Keratinocyte (primary cell): ENCODE measurements around the gene JDP2.

Experiments
- EZH2 ChIP-seq: IDR thresholded peaks from one replicate; pipeline ENCODE4 v1.6.1; 2012; ENCODE audit warnings: inconsistent platforms, mild to moderate bottlenecking, low read length, moderate library complexity
- TF ChIP-seq, protein P1 (sequence below), 3 experiments: IDR thresholded peaks in 1 of 3; conservative IDR thresholded peaks in 1 of 3; optimal IDR thresholded peaks in 1 of 3; 2 replicates in 2 of 3; 3 replicates in 1 of 3; pipeline versions ENCODE3 to v1.5.1; 2011; ENCODE audit warnings: low read length in 3 of 3, mild to moderate bottlenecking in 3 of 3, moderate library complexity in 2 of 3, control low read depth in 1 of 3, inconsistent platforms in 1 of 3; ENCODE audit not compliant: insufficient read depth in 2 of 3; ENCODE audit errors: extremely low read depth in 1 of 3

DNA sequence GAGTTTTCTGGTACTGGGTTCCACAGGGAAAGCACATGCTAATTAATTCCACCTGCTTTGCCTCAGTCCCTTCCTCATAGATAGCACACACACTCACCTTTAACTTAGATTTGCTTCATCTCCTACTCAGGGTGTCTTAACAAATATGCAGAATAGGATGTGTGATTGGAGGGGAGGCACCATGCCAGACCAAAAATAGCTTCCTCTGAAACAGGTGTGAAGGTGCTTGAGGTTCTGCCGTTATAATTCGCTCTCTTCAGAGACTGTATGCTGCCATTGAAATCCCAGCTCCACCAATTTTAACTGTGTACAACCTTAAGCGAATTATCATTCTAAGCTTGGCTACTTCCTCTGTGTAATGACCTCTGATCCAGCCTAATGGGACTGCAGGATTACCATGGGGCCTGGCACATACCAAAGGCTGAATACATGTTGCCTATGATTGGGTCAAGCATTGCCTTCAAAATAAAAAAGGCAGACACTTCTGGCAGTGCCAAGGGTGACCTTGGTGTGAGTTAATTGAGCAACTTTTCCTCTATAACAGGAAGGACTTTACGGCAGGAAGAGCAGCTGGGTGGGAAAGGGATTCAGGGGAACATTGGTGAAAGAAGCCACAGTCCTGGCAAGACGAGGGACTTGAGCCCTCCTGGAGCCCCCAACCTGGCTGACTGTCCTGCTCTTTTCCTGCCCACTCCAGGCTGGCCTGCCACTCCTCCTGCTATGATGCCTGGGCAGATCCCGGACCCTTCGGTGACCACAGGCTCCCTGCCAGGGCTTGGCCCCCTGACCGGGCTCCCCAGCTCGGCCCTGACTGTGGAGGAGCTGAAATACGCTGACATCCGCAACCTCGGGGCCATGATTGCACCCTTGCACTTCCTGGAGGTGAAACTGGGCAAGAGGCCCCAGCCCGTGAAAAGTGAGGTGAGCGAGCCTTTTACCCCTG lies 9.7 kb downstream of the JDP2 start:
- TF ChIP-seq, protein P1, sequence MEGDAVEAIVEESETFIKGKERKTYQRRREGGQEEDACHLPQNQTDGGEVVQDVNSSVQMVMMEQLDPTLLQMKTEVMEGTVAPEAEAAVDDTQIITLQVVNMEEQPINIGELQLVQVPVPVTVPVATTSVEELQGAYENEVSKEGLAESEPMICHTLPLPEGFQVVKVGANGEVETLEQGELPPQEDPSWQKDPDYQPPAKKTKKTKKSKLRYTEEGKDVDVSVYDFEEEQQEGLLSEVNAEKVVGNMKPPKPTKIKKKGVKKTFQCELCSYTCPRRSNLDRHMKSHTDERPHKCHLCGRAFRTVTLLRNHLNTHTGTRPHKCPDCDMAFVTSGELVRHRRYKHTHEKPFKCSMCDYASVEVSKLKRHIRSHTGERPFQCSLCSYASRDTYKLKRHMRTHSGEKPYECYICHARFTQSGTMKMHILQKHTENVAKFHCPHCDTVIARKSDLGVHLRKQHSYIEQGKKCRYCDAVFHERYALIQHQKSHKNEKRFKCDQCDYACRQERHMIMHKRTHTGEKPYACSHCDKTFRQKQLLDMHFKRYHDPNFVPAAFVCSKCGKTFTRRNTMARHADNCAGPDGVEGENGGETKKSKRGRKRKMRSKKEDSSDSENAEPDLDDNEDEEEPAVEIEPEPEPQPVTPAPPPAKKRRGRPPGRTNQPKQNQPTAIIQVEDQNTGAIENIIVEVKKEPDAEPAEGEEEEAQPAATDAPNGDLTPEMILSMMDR (optimal IDR thresholded peaks at IDR 0.05 in 1 of 3, IDR thresholded peaks at IDR 0.05 in 1 of 3, conservative IDR thresholded peaks at IDR 0.05 in 1 of 3; ENCODE audit: extremely low read depth in 1 of 3, insufficient read depth in 2 of 3, low read length in 3 of 3), result no peak
- TF ChIP-seq EZH2, result no peak
